ENCODE measurements around the gene CTSW.
"Not testable (repeated sequence)": the region's sequence is repeated elsewhere in the genome, so short reads cannot be mapped to it uniquely, and the experiment has no call there.

DNA sequence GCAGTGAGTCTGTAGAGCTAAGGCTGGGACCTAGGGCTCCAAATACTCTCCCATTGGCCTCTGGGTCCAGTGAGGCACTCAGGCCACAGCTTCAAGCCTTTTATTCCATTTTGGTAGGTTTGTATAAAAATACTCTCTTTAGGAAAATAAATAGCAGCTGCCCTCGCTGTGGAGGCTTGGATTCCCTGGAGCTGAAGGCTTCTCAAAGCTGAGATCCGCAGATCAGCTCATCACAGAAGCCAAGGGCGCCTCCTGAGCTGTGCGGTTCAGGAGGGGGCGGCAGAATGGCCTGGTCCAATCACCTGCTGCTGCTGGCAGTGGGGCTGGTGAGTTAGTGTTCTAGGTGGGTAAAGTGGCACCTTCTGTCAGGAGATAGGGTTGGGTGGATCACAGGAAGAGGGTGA, 12.5 kb downstream of the CTSW start:
- not testable (repeated sequence) for TF ChIP-seq EZH2 (IDR thresholded peaks at IDR 0.05; ENCODE audit: borderline replicate concordance, insufficient read depth, low read length, poor library complexity, severe bottlenecking); TAF1 (IDR thresholded peaks at IDR 0.05; ENCODE audit: low read depth)
- TF ChIP-seq, protein P1, sequence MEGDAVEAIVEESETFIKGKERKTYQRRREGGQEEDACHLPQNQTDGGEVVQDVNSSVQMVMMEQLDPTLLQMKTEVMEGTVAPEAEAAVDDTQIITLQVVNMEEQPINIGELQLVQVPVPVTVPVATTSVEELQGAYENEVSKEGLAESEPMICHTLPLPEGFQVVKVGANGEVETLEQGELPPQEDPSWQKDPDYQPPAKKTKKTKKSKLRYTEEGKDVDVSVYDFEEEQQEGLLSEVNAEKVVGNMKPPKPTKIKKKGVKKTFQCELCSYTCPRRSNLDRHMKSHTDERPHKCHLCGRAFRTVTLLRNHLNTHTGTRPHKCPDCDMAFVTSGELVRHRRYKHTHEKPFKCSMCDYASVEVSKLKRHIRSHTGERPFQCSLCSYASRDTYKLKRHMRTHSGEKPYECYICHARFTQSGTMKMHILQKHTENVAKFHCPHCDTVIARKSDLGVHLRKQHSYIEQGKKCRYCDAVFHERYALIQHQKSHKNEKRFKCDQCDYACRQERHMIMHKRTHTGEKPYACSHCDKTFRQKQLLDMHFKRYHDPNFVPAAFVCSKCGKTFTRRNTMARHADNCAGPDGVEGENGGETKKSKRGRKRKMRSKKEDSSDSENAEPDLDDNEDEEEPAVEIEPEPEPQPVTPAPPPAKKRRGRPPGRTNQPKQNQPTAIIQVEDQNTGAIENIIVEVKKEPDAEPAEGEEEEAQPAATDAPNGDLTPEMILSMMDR (IDR thresholded peaks at IDR 0.05; ENCODE audit: poor library complexity, severe bottlenecking) = not testable (repeated sequence)

All from neural cell (in vitro differentiated cells).